Small intestine (tissue), 16 donors: Measurements from ENCODE around the gene PTGFRN. TPM values are rescaled to one million over a fixed set of nuclear protein-coding genes. Genes with fewer than 3 reads are reported as not detected.
"Not testable (repeated sequence)": the region's sequence is repeated elsewhere in the genome, so short reads cannot be mapped to it uniquely, and the experiment has no call there.

Experiments used
- DNase-seq, 2 donors: peaks; one replicate each; pipeline versions ENCODE4 v3.0.0 to v3.0.0-alpha.2; 2013
- FAIRE-seq: peaks from 2 replicates; lab custom pipeline; 2012; peaks lifted over from hg19 to GRCh38; lab: Jason Lieb, UNC
- H3K27ac ChIP-seq, 3 donors: one replicate each; pipeline ENCODE4 v1.5.1; 2013; ENCODE audit warnings: low read length in 2 of 3, mild to moderate bottlenecking in 2 of 3, control low read depth in 1 of 3, inconsistent platforms in 1 of 3, low read depth in 1 of 3, moderate library complexity in 1 of 3
- H3K27me3 ChIP-seq, 3 donors: one replicate each; pipeline ENCODE4 v1.6.1; 2013; ENCODE audit warnings: low read length in 3 of 3, inconsistent platforms in 1 of 3; ENCODE audit not compliant: control insufficient read depth in 3 of 3, insufficient read depth in 3 of 3
- H3K36me3 ChIP-seq, 3 donors: one replicate each; pipeline ENCODE4 v1.6.1; 2013; ENCODE audit warnings: low read length in 3 of 3, inconsistent platforms in 1 of 3, low read depth in 1 of 3, mild to moderate bottlenecking in 1 of 3, moderate library complexity in 1 of 3; ENCODE audit not compliant: control insufficient read depth in 3 of 3, insufficient read depth in 2 of 3
- H3K4me1 ChIP-seq, 3 donors: one replicate each; pipeline ENCODE4 v1.6.1; 2013; ENCODE audit warnings: low read length in 2 of 3, inconsistent platforms in 1 of 3, low read depth in 1 of 3, mild to moderate bottlenecking in 1 of 3, moderate library complexity in 1 of 3; ENCODE audit not compliant: control insufficient read depth in 3 of 3, insufficient read depth in 2 of 3
- H3K4me3 ChIP-seq, 3 donors: one replicate each; pipeline ENCODE4 v1.5.1; 2013; ENCODE audit warnings: low read length in 3 of 3, control low read depth in 1 of 3, inconsistent platforms in 1 of 3, low read depth in 1 of 3, mild to moderate bottlenecking in 1 of 3, moderate library complexity in 1 of 3
- H3K9me3 ChIP-seq, 2 donors: one replicate each; pipeline ENCODE4 v1.6.1; 2013; ENCODE audit warnings: low read depth in 1 of 2, low read length in 1 of 2; ENCODE audit not compliant: control insufficient read depth in 2 of 2, insufficient read depth in 1 of 2
- WGBS, 3 donors: extraction: QIAGEN DNeasy Blood & Tissue Kit; methylation state at CpG; one replicate each; pipeline ENCODE4 v1.1.7; 2013; 5-methylcytosine and 5-hydroxymethylcytosine counted together
- long read RNA-seq, 10 donors: transcript quantifications; one replicate each; lab custom pipeline, GENCODE V29; 2026
- polyA plus RNA-seq, 4 donors: library from polyadenylated mRNA; stranded (reverse) in 3 of 4; unstranded in 1 of 4; fragments of 200-250 nt in 3 of 4; fragments of 120-200 nt in 1 of 4; gene quantifications; one replicate each; pipeline versions ENCODE4 v1.2.1 to v1.2.3, GENCODE V29; 2013
- donor health status: healthy with polysubstance abuse.
- donor health status: control.
- donor health status: control.
- donor health status: Bipolar disorder and iron deficiency.
- donor health status: healthy.

Gene PTGFRN
- polyA plus RNA-seq: 10 to 100 TPM; 12.7 to 26.9 (median 19.2) TPM
- long read RNA-seq, donor 1: 0 reads
- long read RNA-seq, donor 2: 0 reads
- long read RNA-seq, donor 3, full-length matches to known transcripts: 2 of 2 reads
- long read RNA-seq, donor 3, partial matches to known transcripts: 0 of 2 reads
- long read RNA-seq, donor 3, other reads (novel, unspliced or antisense): 0 of 2 reads
- long read RNA-seq, donor 4: 0 reads
- long read RNA-seq, donor 5: 0 reads
- long read RNA-seq, donor 6, full-length matches to known transcripts: 2 of 2 reads
- long read RNA-seq, donor 6, partial matches to known transcripts: 0 of 2 reads
- long read RNA-seq, donor 6, other reads (novel, unspliced or antisense): 0 of 2 reads
- long read RNA-seq, donor 7: 0 reads
- long read RNA-seq, donor 8: 0 reads
- long read RNA-seq, donor 9: 0 reads
- long read RNA-seq, donor 10, full-length matches to known transcripts: 3 of 3 reads
- long read RNA-seq, donor 10, partial matches to known transcripts: 0 of 3 reads
- long read RNA-seq, donor 10, other reads (novel, unspliced or antisense): 0 of 3 reads

DNA sequence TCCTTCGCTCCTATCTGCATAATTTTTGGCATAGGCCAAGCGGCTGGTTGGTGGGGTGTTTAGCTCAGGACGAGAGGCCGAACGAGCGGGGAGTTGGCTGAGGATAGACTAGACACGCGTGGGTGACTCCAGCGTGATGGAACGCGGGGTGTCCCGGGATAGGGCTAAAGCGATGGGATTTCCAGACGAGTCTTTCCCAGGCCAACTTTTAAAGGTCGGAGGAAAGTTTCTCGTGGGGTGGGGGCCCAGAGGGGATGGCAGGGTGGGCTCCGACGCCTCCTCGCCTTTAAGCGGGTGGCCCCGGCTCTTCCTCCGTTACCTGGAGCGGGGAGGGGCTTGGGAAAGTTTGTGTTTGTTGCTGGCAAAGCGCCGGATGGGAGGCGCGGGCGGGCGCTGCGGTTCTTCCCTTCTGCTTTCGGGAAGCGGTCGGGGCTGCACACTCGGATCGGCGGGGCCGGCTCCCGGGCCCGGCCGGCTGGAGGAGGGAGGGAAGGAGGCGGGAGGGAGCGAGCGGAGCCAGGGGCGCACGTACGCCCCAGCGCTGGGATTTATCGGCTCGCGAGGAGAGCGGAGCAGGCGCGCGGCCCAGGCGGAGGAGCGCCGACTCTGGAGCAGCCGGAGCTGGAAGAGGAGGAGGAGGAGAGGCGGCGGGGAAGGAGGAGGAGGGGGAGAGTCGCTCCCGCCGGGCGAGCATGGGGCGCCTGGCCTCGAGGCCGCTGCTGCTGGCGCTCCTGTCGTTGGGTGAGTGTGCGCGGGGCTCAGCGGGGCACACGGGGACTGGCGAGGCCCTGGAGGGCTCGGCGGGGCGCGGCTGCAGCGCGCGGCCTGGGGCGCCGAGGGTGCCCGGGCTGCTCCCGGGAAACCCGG is at the start of gene PTGFRN:
TSS of gene PTGFRN (plus strand) at position 405 of the 867 bp plus-strand sequence. CDS start at position 693, 288 bp downstream.
- 2 to 9% (median 5%) methylated on average over 70 to 86 of the region's 86 CpGs for WGBS, 3 donors
- H3K4me3 ChIP-seq: peak within 1 kb of the TSS; percentile 60 to 72 (median 64)
- no peaks in the 10 kb centered on the region for H3K9me3 ChIP-seq
- FAIRE-seq: no peak
- no peaks in the 10 kb centered on the region for H3K27me3 ChIP-seq
- H3K4me1 ChIP-seq: peaks cover 4 to 11% (median 8%) of the 10 kb centered on the region in 3 donors
- peak within 1 kb of the TSS; percentile 57 to 79 (median 74) for H3K27ac ChIP-seq
- peak; percentile 63 to 87 for DNase-seq
- H3K36me3 ChIP-seq: no peaks in the 10 kb centered on the region

DNA sequence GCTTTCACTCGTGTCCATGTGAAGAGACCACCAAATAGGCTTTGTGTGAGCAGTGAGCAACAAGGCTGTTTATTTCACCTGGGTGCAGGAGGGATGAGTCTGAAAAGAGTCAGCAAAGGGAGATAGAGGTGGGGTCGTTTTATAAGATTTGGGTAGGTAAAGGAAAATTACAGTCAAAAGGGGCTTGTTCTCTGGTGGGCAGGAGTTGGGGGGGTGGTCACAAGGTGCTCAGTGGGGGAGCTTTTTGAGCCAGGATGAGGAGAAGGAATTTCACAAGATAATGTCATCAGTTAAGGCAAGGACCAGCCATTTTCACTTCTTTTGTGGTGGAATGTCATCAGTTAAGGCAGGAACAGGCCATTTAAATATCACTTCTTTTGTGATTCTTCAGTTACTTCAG is 49.5 kb upstream of the PTGFRN start:
- H3K4me1 ChIP-seq, DNase-seq, H3K27me3 ChIP-seq, H3K36me3 ChIP-seq, FAIRE-seq, H3K9me3 ChIP-seq, H3K4me3 ChIP-seq, H3K27ac ChIP-seq: not testable (repeated sequence)
- WGBS, 3 donors: 76 to 91% (median 81%) methylated on average over 2 of the region's 2 CpGs

DNA sequence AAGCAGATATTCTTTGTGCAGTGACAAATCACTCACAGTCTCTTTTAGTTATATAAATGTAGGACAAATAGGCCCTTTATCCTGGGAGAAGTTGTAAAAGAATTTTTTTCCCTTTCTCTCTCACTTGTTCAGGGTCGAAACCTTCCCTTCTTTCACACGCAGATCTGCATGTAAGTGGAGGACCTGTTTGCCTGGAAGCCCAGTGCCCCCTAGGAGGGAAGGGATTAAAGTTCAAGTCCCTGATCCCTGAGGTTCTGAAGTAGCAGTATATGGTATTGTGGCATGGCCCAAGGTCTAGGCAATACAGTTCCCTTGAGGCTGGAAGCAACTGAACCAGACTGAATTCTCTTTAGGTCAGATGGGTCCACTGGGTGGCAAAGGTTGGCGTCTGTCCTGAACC is 48.6 kb upstream of the PTGFRN start:
- 86 to 95% (median 91%) methylated on average over 3 of the region's 3 CpGs for WGBS, 3 donors
- Histone ChIP-seq H3K27ac (no peak overlapping the region), H3K9me3 (peaks cover 0 to 2% of the 10 kb centered on the region in 2 donors), H3K36me3 (no peaks in the 10 kb centered on the region), H3K27me3 (no peaks in the 10 kb centered on the region), H3K4me1 (no peaks in the 10 kb centered on the region), H3K4me3 (no peak overlapping the region)
- DNase-seq: no peak
- no peak for FAIRE-seq

DNA sequence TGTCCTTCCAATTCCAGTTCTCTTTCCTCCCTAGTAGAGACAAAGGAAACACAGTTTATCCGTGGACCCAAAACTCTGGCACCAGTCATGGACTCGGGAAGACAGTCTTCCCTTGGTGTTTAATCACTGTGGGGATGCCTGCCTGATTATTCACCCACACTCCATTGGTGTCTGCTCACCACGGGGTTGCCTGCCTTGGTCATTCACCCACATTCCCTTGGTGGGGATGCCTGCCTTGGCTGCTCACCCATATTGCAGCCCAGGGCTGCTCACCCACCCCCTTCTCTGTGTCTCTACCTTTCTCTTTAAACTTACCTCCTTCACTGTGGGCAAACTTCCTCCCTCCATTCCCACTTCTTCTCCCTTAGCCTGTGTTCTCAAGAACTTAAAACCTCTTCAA is 46.7 kb upstream of the PTGFRN start:
- H3K9me3 ChIP-seq: peaks cover 0 to 17% of the 10 kb centered on the region in 2 donors
- not testable (repeated sequence) for FAIRE-seq
- WGBS, 3 donors: 86 to 90% (median 88%) methylated on average over 3 of the region's 3 CpGs

DNA sequence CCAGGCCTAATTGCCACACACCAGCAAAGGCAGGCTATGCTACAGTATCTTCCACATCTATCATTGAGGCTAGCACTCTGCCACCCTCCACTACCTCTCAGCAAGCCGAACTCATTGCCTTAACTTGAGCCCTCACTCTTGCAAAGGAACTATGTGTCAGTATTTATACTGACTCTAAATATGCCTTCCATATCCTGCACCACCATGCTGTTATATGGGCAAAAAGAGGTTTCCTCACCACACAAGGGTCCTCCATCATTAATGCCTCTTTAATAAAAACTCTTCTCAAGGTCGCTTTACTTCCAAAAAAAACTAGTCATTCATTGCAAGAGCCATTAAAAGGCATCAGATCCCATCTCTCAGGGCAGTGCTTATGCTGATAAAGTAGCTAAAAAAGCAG is 43.2 kb upstream of the PTGFRN start:
- not testable (repeated sequence) for H3K4me1 ChIP-seq, H3K4me3 ChIP-seq, H3K27me3 ChIP-seq, FAIRE-seq, DNase-seq, H3K27ac ChIP-seq, H3K36me3 ChIP-seq
- peaks cover 0 to 21% of the 10 kb centered on the region in 2 donors for H3K9me3 ChIP-seq
- WGBS, 3 donors: 90 to 92% (median 91%) methylated on average over 2 of the region's 2 CpGs

More for the DNA sequence above, 46.7 kb upstream of the PTGFRN start:
- DNase-seq, H3K36me3 ChIP-seq, H3K27me3 ChIP-seq, H3K27ac ChIP-seq, H3K4me1 ChIP-seq, H3K4me3 ChIP-seq: not testable (repeated sequence)

DNA sequence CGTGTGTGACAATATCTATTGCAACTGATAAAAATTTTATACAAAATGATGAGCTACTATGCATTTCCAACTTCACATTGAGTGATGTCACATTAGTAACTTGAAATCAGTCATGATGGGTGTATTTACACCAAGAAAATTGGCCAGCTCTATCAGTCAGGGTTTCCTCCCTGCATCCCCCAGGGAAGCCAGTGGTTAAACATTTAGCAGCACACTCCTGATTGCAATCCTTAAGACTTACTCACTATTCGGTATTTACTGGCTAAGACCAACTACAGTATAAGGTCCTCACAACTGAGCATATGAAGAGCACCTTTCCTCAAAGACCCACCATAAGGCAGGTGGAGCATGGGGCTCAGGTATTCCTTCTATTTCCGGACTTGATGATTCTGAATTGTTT is 41.3 kb upstream of the PTGFRN start:
- DNase-seq: no peak

DNA sequence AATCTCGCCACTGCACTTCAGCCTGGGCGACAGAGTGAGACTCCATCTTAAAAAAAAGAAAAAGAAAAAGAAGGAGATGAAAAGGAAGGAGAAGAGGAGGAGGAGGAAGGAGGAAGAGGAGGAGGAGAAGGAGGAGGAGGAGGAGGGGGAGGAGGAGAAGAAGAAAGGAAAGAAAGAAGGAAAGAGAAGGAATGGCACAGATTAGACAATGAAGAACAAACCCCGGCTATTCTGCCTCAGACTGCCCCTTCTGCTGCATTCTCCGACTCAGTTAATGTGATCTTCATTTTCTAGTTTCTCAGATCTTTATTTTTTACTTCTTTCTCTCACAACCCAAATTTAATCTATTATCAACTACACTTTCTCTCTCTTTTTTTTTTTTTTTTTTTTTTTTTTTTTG is 40.1 kb upstream of the PTGFRN start:
- FAIRE-seq (no peak), DNase-seq (no peak)
- H3K4me3 ChIP-seq: no peak overlapping the region
- no peaks in the 10 kb centered on the region for H3K36me3 ChIP-seq
- H3K4me1 ChIP-seq: peaks cover 0 to 8% (median 0%) of the 10 kb centered on the region in 3 donors
- no peaks in the 10 kb centered on the region for H3K27me3 ChIP-seq
- H3K9me3 ChIP-seq: peaks cover 0 to 21% of the 10 kb centered on the region in 2 donors
- WGBS, 3 donors: 97 to 99% (median 97%) methylated on average over 4 of the region's 4 CpGs
- peak overlapping the region in 1 of 3 donors; percentile 53 for H3K27ac ChIP-seq

More for the DNA sequence above, 41.3 kb upstream of the PTGFRN start:
- Histone ChIP-seq H3K36me3 (no peaks in the 10 kb centered on the region), H3K27ac (no peak overlapping the region), H3K4me3 (no peak overlapping the region), H3K9me3 (peaks cover 0 to 21% of the 10 kb centered on the region in 2 donors), H3K4me1 (peaks cover 0 to 8% (median 0%) of the 10 kb centered on the region in 3 donors), H3K27me3 (no peaks in the 10 kb centered on the region)
- WGBS, 3 donors: 55 to 69% (median 64%) methylated on average over 3 of the region's 3 CpGs
- no peak for FAIRE-seq

DNA sequence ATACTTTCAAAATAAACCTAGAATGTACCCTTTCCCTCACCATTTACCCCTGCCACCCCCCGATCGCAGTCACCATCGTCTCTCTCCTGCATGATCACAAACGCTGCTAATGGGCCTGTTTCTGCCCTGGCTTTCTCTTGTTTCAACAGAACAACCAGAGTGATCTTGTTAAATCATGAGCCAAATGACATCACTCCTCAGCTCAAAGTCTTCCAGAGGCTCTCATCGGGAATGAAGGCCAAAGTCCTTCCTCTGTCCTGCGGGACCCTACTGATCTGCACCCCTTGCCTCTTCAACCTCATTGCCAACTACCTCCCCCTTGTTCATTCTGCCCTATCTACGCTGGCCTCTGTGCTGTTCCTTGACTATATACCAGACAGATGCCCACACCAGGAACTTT is 39.4 kb upstream of the PTGFRN start:
- Histone ChIP-seq H3K27ac (peak overlapping the region in 1 of 3 donors; percentile 53), H3K36me3 (no peaks in the 10 kb centered on the region), H3K27me3 (no peaks in the 10 kb centered on the region), H3K4me3 (no peak overlapping the region), H3K4me1 (peaks cover 0 to 8% (median 0%) of the 10 kb centered on the region in 3 donors), H3K9me3 (peaks cover 0 to 21% of the 10 kb centered on the region in 2 donors)
- DNase-seq (peak; percentile 60 to 85), FAIRE-seq (no peak)
- 26 to 58% (median 41%) methylated on average over 7 of the region's 7 CpGs for WGBS, 3 donors
